IMR-90 (cell line): ENCODE measurements around the gene MARF1. TPM values are rescaled to one million over a fixed set of nuclear protein-coding genes. Genes with fewer than 3 reads are reported as not detected.

Source experiments
- ATAC-seq: fragments of 200-7000 bp; cut with Tn5 transposase; 2 replicates; pipeline ENCODE4 v1.9.1; 2020; ENCODE audit warnings: low read depth, mild to moderate bottlenecking, moderate library complexity
- BruUV-seq: library from RNA; stranded (reverse); fragments of 400-500 nt; replicated peaks from 2 replicates; lab custom pipeline; 2021; lab: Mats Ljungman, UMichigan
- CTCF ChIA-PET: fragments of 300-600 bp; formaldehyde crosslinking; extraction: SDS; loops from one replicate; lab custom pipeline; 2021; ENCODE audit warnings: antibody characterized with exemption; lab: Yijun Ruan, JAX
- POLR2A ChIA-PET: fragments of 300-600 bp; sonication (Branson Sonifier 250); formaldehyde crosslinking; loops from one replicate; lab custom pipeline; 2022; ENCODE audit warnings: antibody characterized with exemption; ENCODE audit not compliant: unreplicated experiment; lab: Charles Lee
- DNase-seq: peaks from one replicate; pipeline ENCODE4 v3.0.0; 2013
- H2AFZ ChIP-seq: replicated peaks from 2 replicates; pipeline ENCODE3; 2013; ENCODE audit warnings: low read length, mild to moderate bottlenecking; ENCODE audit not compliant: poor library complexity
- H2AK5ac ChIP-seq: 2 replicates; pipeline ENCODE4 v1.6.1; 2013; ENCODE audit warnings: low read depth, low read length, inconsistent platforms
- H2AK9ac ChIP-seq: replicated peaks from 2 replicates; pipeline ENCODE3; 2013; ENCODE audit warnings: mild to moderate bottlenecking, low read depth, low read length, moderate library complexity; ENCODE audit not compliant: poor library complexity
- H2BK120ac ChIP-seq: 2 replicates; pipeline ENCODE4 v1.6.1; 2013; ENCODE audit warnings: low read depth, low read length, inconsistent platforms
- H2BK15ac ChIP-seq: 3 replicates; pipeline ENCODE4 v1.6.1; 2013; ENCODE audit warnings: low read depth, low read length, inconsistent platforms
- H2BK20ac ChIP-seq: 2 replicates; pipeline ENCODE4 v1.6.1; 2013; ENCODE audit warnings: low read depth, mild to moderate bottlenecking, inconsistent platforms, low read length, moderate library complexity
- H2BK5ac ChIP-seq: 2 replicates; pipeline ENCODE4 v1.6.1; 2013; ENCODE audit warnings: mild to moderate bottlenecking, low read depth, low read length, inconsistent platforms; ENCODE audit not compliant: poor library complexity, severe bottlenecking
- H3K14ac ChIP-seq: replicated peaks from 2 replicates; pipeline ENCODE4 v1.6.1; 2013; ENCODE audit warnings: low read depth, low read length, inconsistent platforms
- H3K18ac ChIP-seq: 2 replicates; pipeline ENCODE4 v1.6.1; 2013; ENCODE audit warnings: low read depth, low read length, control low read depth
- H3K23ac ChIP-seq: 2 replicates; pipeline ENCODE4 v1.6.1; 2013; ENCODE audit warnings: low read depth, low read length, inconsistent platforms
- H3K27ac ChIP-seq: 2 replicates; pipeline ENCODE4 v1.5.1; 2013; ENCODE audit warnings: mild to moderate bottlenecking, control low read depth, low read length; ENCODE audit not compliant: insufficient read depth
- H3K27me3 ChIP-seq: 2 replicates; pipeline ENCODE4 v1.6.1; 2013; ENCODE audit warnings: low read length; ENCODE audit not compliant: control insufficient read depth, insufficient read depth
- H3K36me3 ChIP-seq: 2 replicates; pipeline ENCODE4 v1.6.1; 2013; ENCODE audit warnings: low read length, mixed read lengths; ENCODE audit not compliant: control insufficient read depth, insufficient read depth
- H3K4ac ChIP-seq: 2 replicates; pipeline ENCODE4 v1.6.1; 2013; ENCODE audit warnings: low read depth, low read length, inconsistent platforms
- H3K4me1 ChIP-seq: 2 replicates; pipeline ENCODE4 v1.6.1; 2013; ENCODE audit warnings: low read length, mixed read lengths; ENCODE audit not compliant: control insufficient read depth, insufficient read depth
- H3K4me2 ChIP-seq: 2 replicates; pipeline ENCODE4 v1.6.1; 2013; ENCODE audit warnings: low read depth, mild to moderate bottlenecking, control low read depth, low read length, moderate library complexity
- H3K4me3 ChIP-seq: 2 replicates; pipeline ENCODE4 v1.5.1; 2013; ENCODE audit warnings: low read depth, mild to moderate bottlenecking, control low read depth, low read length, moderate library complexity; ENCODE audit not compliant: insufficient read depth
- H3K56ac ChIP-seq: 2 replicates; pipeline ENCODE4 v1.6.1; 2013; ENCODE audit warnings: low read length, inconsistent platforms; ENCODE audit not compliant: insufficient read depth; ENCODE audit errors: extremely low read depth
- H3K79me1 ChIP-seq, 2 experiments: 2 replicates each; pipeline ENCODE4 v1.6.1; 2013; ENCODE audit warnings: low read length in 2 of 2, inconsistent platforms in 1 of 2, low read depth in 1 of 2
- H3K9ac ChIP-seq: 2 replicates; pipeline ENCODE4 v1.6.1; 2013; ENCODE audit warnings: low read depth, low read length, control low read depth
- H3K9me1 ChIP-seq: 2 replicates; pipeline ENCODE4 v1.6.1; 2013; ENCODE audit warnings: low read length, inconsistent platforms; ENCODE audit not compliant: insufficient read depth
- H3K9me3 ChIP-seq: 2 replicates; pipeline ENCODE4 v1.6.1; 2013; ENCODE audit warnings: low read length; ENCODE audit not compliant: control insufficient read depth, insufficient read depth
- H4K20me1 ChIP-seq: 2 replicates; pipeline ENCODE4 v1.6.1; 2013; ENCODE audit warnings: low read length, inconsistent platforms; ENCODE audit not compliant: insufficient read depth
- H4K5ac ChIP-seq: 2 replicates; pipeline ENCODE4 v1.6.1; 2013; ENCODE audit warnings: mild to moderate bottlenecking, low read depth, low read length, control low read depth
- H4K8ac ChIP-seq, 2 experiments: 2 replicates each; pipeline ENCODE4 v1.6.1; 2013; ENCODE audit warnings: low read depth in 2 of 2, low read length in 2 of 2, control low read depth in 1 of 2, inconsistent platforms in 1 of 2
- H4K91ac ChIP-seq: 2 replicates; pipeline ENCODE4 v1.6.1; 2013; ENCODE audit warnings: low read depth, low read length, inconsistent platforms; ENCODE audit not compliant: insufficient read depth
- BHLHE40 ChIP-seq: fragments of 150-350 bp; IDR thresholded peaks from 2 replicates; pipeline ENCODE4 v1.6.1; 2016; ENCODE audit warnings: mild to moderate bottlenecking, low read depth, low read length
- CEBPB ChIP-seq: IDR thresholded peaks from 2 replicates; pipeline ENCODE4 v1.6.1; 2012; ENCODE audit warnings: low read depth, low read length, improper control_type of control experiment
- CHD1 ChIP-seq: IDR thresholded peaks from 2 replicates; pipeline ENCODE4 v1.6.1; 2012; ENCODE audit warnings: low read depth, low read length, improper control_type of control experiment
- CTCF ChIP-seq: conservative IDR thresholded peaks from 2 replicates; pipeline ENCODE4 v1.5.1; 2012; ENCODE audit warnings: mild to moderate bottlenecking, low read depth, low read length, improper control_type of control experiment
- ELK1 ChIP-seq: fragments of 150-350 bp; IDR thresholded peaks from 2 replicates; pipeline ENCODE4 v1.6.1; 2016; ENCODE audit warnings: low read depth, mild to moderate bottlenecking, low read length, moderate library complexity, borderline replicate concordance
- FOS ChIP-seq: fragments of 150-350 bp; IDR thresholded peaks from 2 replicates; pipeline ENCODE4 v1.6.1; 2016; ENCODE audit warnings: low read depth, low read length
- MAFK ChIP-seq: IDR thresholded peaks from 2 replicates; pipeline ENCODE4 v1.6.1; 2012; ENCODE audit warnings: low read depth, low read length, improper control_type of control experiment
- MAZ ChIP-seq: IDR thresholded peaks from 2 replicates; pipeline ENCODE4 v1.6.1; 2012; ENCODE audit warnings: low read depth, mild to moderate bottlenecking, low read length, improper control_type of control experiment, moderate library complexity, borderline replicate concordance
- MXI1 ChIP-seq: IDR thresholded peaks from 2 replicates; pipeline ENCODE4 v1.6.1; 2012; ENCODE audit warnings: low read depth, mild to moderate bottlenecking, low read length, moderate library complexity, borderline replicate concordance
- NFE2L2 ChIP-seq: fragments of 150-350 bp; IDR thresholded peaks from 2 replicates; pipeline ENCODE4 v1.6.1; 2016; ENCODE audit warnings: low read depth, mild to moderate bottlenecking, low read length
- POLR2A ChIP-seq: IDR thresholded peaks from 2 replicates; pipeline ENCODE4 v1.6.1; 2012; ENCODE audit warnings: mild to moderate bottlenecking, low read depth, low read length
- RAD21 ChIP-seq: IDR thresholded peaks from 2 replicates; pipeline ENCODE4 v1.6.1; 2012; ENCODE audit warnings: low read length, improper control_type of control experiment
- RCOR1 ChIP-seq: IDR thresholded peaks from 2 replicates; pipeline ENCODE4 v1.6.1; 2012; ENCODE audit warnings: mild to moderate bottlenecking, low read length, improper control_type of control experiment; ENCODE audit not compliant: insufficient replicate concordance
- RFX5 ChIP-seq: IDR thresholded peaks from 2 replicates; pipeline ENCODE4 v1.8.0; 2012; ENCODE audit warnings: low read depth, mild to moderate bottlenecking, low read length, moderate library complexity
- SMC3 ChIP-seq: fragments of 150-350 bp; IDR thresholded peaks from 2 replicates; pipeline ENCODE4 v1.6.1; 2016; ENCODE audit warnings: low read depth, mild to moderate bottlenecking, antibody characterized with exemption, low read length, moderate library complexity
- dilution Hi-C: fragments of 300-500 bp; cut with HindIII; formaldehyde crosslinking; loops from one replicate; pipeline ENCODE4 v1.14.3; 2018; ENCODE audit warnings: low sequenced_read_pairs; ENCODE audit not compliant: unreplicated experiment
- in situ Hi-C: fragments of 300-500 bp; cut with MboI; formaldehyde crosslinking; loops from 3 replicates; pipeline ENCODE4 v1.14.3; 2019; ENCODE audit warnings: low sequenced_read_pairs, inconsistent platforms, mixed read lengths
- intact Hi-C: fragments of 100-400 bp; cut with micrococcal nuclease; formaldehyde crosslinking; loops from 2 replicates; pipeline ENCODE4 v1.10.0; 2022
- polyA plus RNA-seq, 3 experiments: library from polyadenylated mRNA; depleted of rRNA; stranded (reverse); fragments of >200 nt; gene quantifications; 2 replicates each; pipeline ENCODE4 v1.2.3, GENCODE V29; 2012; ENCODE audit warnings: low replicate concordance in 1 of 3
- total RNA-seq: library from RNA; depleted of rRNA; stranded (reverse); fragments of >200 nt; gene quantifications from 2 replicates; pipeline ENCODE4 v1.2.3, GENCODE V29; 2012
- TF ChIP-seq, protein P1 (sequence below): fragments of 150-350 bp; IDR thresholded peaks from 2 replicates; pipeline ENCODE4 v1.6.1; 2017; ENCODE audit warnings: mild to moderate bottlenecking, antibody characterized with exemption, low read length, low read depth

MARF1 gene
- total and polyA plus RNA-seq, 2 of the 4 experiments (the other 2 are of a cell fraction), result 9.0 to 12.9 TPM

GRCh38 chr16:15665107-15665506, 22.2 kb upstream of the MARF1 start:
- H3K56ac ChIP-seq, result no peak overlapping the region
- H2BK120ac ChIP-seq, result no peak overlapping the region
- CTCF ChIA-PET, result no interaction called here
- DNase-seq, result no peak
- peaks cover 34% of the 10 kb centered on the region for H3K36me3 ChIP-seq
- no peak overlapping the region for H2AK9ac ChIP-seq
- H2BK5ac ChIP-seq, result no peak overlapping the region
- no peak overlapping the region for H2BK20ac ChIP-seq
- POLR2A ChIA-PET, result no interaction called here
- intact Hi-C loops, result no loop called here
- H3K9me1 ChIP-seq, result no peaks in the 10 kb centered on the region; the same call in 1 of the 2 replicates
- no peak overlapping the region for H3K4me3 ChIP-seq
- H3K18ac ChIP-seq, result no peak overlapping the region
- H4K8ac ChIP-seq, result no peak overlapping the region
- H2AFZ ChIP-seq, result no peak overlapping the region
- no peak overlapping the region for H3K4ac ChIP-seq
- no peak overlapping the region for H4K91ac ChIP-seq
- no peak overlapping the region for H3K4me2 ChIP-seq
- H2BK15ac ChIP-seq, result no peak overlapping the region
- H3K23ac ChIP-seq, result no peak overlapping the region
- dilution Hi-C loops, result no loop called here
- no peak overlapping the region for H4K5ac ChIP-seq
- in situ Hi-C loops, result no loop called here
- no peak overlapping the region for H2AK5ac ChIP-seq
- peaks cover 16% of the 10 kb centered on the region; the same call in 1 of the 2 replicates for H4K20me1 ChIP-seq
- H3K14ac ChIP-seq, result no peak overlapping the region
- H3K27me3 ChIP-seq, result no peaks in the 10 kb centered on the region
- no TSS peak for BruUV-seq
- H3K27ac ChIP-seq, result no peak overlapping the region
- no peaks in the 10 kb centered on the region for H3K9me3 ChIP-seq
- no peak for ATAC-seq
- no peaks in the 10 kb centered on the region for H3K4me1 ChIP-seq
- no peak overlapping the region for H3K9ac ChIP-seq
- TF ChIP-seq CHD1 (no peak), RCOR1 (no peak), POLR2A (no peak), MAFK (no peak), RFX5 (no peak), NFE2L2 (no peak), FOS (no peak), MXI1 (no peak), MAZ (no peak), ELK1 (no peak), CTCF (no peak), BHLHE40 (no peak), SMC3 (no peak), CEBPB (no peak), RAD21 (no peak)
- TF ChIP-seq, protein P1, sequence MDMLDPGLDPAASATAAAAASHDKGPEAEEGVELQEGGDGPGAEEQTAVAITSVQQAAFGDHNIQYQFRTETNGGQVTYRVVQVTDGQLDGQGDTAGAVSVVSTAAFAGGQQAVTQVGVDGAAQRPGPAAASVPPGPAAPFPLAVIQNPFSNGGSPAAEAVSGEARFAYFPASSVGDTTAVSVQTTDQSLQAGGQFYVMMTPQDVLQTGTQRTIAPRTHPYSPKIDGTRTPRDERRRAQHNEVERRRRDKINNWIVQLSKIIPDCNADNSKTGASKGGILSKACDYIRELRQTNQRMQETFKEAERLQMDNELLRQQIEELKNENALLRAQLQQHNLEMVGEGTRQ, result no peak
- peaks cover 32 to 43% of the 10 kb centered on the region in 2 experiments for H3K79me1 ChIP-seq
